Measurements from ENCODE around the gene PEX16.

- TF ChIP-seq CTCF (IDR thresholded peaks at IDR 0.05): no peak
- TF ChIP-seq POLR2A (IDR thresholded peaks at IDR 0.05): no peak
Measured at GRCh38 chr11:45885274-45885920, 32.3 kb downstream of the PEX16 start, which contains the start of gene MAPK8IP1.

Measured in heart left ventricle (tissue), 13 donors.